ENCODE data around the gene BEX1.
"Not testable (repeated sequence)": the region's sequence is repeated elsewhere in the genome, so short reads cannot be mapped to it uniquely, and the experiment has no call there.

- not testable (repeated sequence) for TF ChIP-seq ATF2 (IDR thresholded peaks at IDR 0.05; ENCODE audit: low read length); POLR2A (IDR thresholded peaks at IDR 0.05; ENCODE audit: control extremely low read depth in 1 of 2, low read depth in 2 of 2, low read length in 2 of 2)
Observed at GRCh38 chrX:103103866-103104265, 39.9 kb upstream of the BEX1 start.

Measured in H1 (cell line).